Naive thymus-derived CD8-positive, alpha-beta T cell (primary cell): ENCODE data around the gene SCAF1. TPM values are rescaled to one million over a fixed set of nuclear protein-coding genes. Genes with fewer than 3 reads are reported as not detected.
A peak's percentile ranks its signal among the peaks of the same experiment; 100 is the strongest.

Experiments
- ATAC-seq, 2 donors: fragments of 150-1000 bp; cut with Tn5 transposase in 1 of 2; sonication (Bioruptor Pico), chemical (Tn5 transposase) in 1 of 2; 1 replicate in 1 of 2; 2 replicates in 1 of 2; pipeline ENCODE4 v1.10.0; 2021; ENCODE audit warnings: mild to moderate bottlenecking in 2 of 2, moderate library complexity in 2 of 2
- POLR2A ChIA-PET: fragments of 350-600 bp; sonication (Branson Sonifier 250); formaldehyde crosslinking; loops from one replicate; lab custom pipeline; 2021; ENCODE audit warnings: antibody characterized with exemption; lab: Charles Lee
- DNase-seq, 10 donors: peaks; one replicate each; pipeline versions ENCODE4 v3.0.0 to v3.0.0-alpha.2; 2020 to 2022
- H3K27ac Mint-ChIP-seq, 10 donors: one replicate each; pipeline ENCODE4 v1.8.0; 2020 to 2022; ENCODE audit warnings: mild to moderate bottlenecking in 10 of 10, mixed read lengths in 10 of 10, moderate library complexity in 4 of 10, inconsistent platforms in 1 of 10
- H3K27me3 Mint-ChIP-seq, 5 donors: one replicate each; pipeline ENCODE4 v1.8.0; 2021 to 2022; ENCODE audit warnings: mixed read lengths in 5 of 5
- H3K36me3 Mint-ChIP-seq, 3 donors: one replicate each; pipeline ENCODE4 v1.8.0; 2020 to 2022; ENCODE audit warnings: mixed read lengths in 3 of 3, mild to moderate bottlenecking in 2 of 3, inconsistent platforms in 1 of 3
- H3K4me1 Mint-ChIP-seq, 4 donors: one replicate each; pipeline ENCODE4 v1.8.0; 2021 to 2022; ENCODE audit warnings: mixed read lengths in 4 of 4
- H3K4me3 Mint-ChIP-seq, 10 donors: one replicate each; pipeline ENCODE4 v1.8.0; 2020 to 2022; ENCODE audit warnings: mild to moderate bottlenecking in 10 of 10, mixed read lengths in 10 of 10, moderate library complexity in 6 of 10, inconsistent platforms in 1 of 10
- H3K9me3 Mint-ChIP-seq, 9 donors: one replicate each; pipeline ENCODE4 v1.8.0; 2020 to 2022; ENCODE audit warnings: mixed read lengths in 9 of 9, mild to moderate bottlenecking in 3 of 9, inconsistent platforms in 1 of 9, moderate library complexity in 1 of 9
- polyA plus RNA-seq, 3 donors: library from polyadenylated mRNA; unstranded; fragments of 300-500 nt; fragmentation: Illumina TruSeq; gene quantifications; one replicate each; pipeline ENCODE4 v1.2.3, GENCODE V29; 2021
- total RNA-seq, 8 experiments: library from RNA in 2 of 8; stranded (reverse) in 2 of 8; gene quantifications; one replicate each; pipeline ENCODE4 v1.2.3 and lab custom pipeline; 2021 to 2026

The SCAF1 gene
- total RNA-seq (10 to 100 TPM; 51.0 to 62.3 TPM), polyA plus RNA-seq (1 to 10 TPM; 1.1 to 2.5 (median 1.2) TPM), total RNA-seq (lab: John Stamatoyannopoulos, UW) (31.3 to 54.7 (median 50.8) reads per million in 6 experiments)

GRCh38 chr19:49641688-49642491 lies at the start of gene SCAF1:
SCAF1 (plus strand) TSS chr19:49642209; CDS start chr19:49645027, 2,818 bp downstream.
- POLR2A ChIA-PET = interaction anchor here (0.6 to 7.8 kb wide), 20 partner anchors 10 to 307 kb away, joined by 3 to 180 read pairs (median 4); partner anchors contain the start of genes AKT1S1, BCL2L12, CD37 and IRF3
- Mint-ChIP-seq H3K4me3 (peak within 1 kb of the TSS; percentile 87 to 98 (median 95)), H3K27ac (peak within 1 kb of the TSS; percentile 94 to 99 (median 97)), H3K4me1 (peaks cover 47 to 75% (median 63%) of the 10 kb centered on the region in 4 donors), H3K36me3 (peaks cover 0 to 14% (median under 1%) of the 10 kb centered on the region in 3 donors), H3K27me3 (no peaks in the 10 kb centered on the region), H3K9me3 (no peaks in the 10 kb centered on the region)
- peak; percentile 65 to 69 for ATAC-seq
- peak; percentile 96 to 100 (median 99) for DNase-seq

- H3K4me3 Mint-ChIP-seq = peak overlapping the region; percentile 86 to 97 (median 90)
- H3K9me3 Mint-ChIP-seq = no peaks in the 10 kb centered on the region
- H3K27ac Mint-ChIP-seq = peak overlapping the region; percentile 55 to 97 (median 91)
- peak in 4 of 10 donors; percentile 25 to 64 (median 42) for DNase-seq
- no peaks in the 10 kb centered on the region for H3K27me3 Mint-ChIP-seq
- H3K36me3 Mint-ChIP-seq = peaks cover 0 to 18% (median 5%) of the 10 kb centered on the region in 3 donors
- peaks cover 24 to 46% (median 34%) of the 10 kb centered on the region in 4 donors for H3K4me1 Mint-ChIP-seq
- ATAC-seq = no peak
- POLR2A ChIA-PET = interaction anchor here (0.6 to 11.9 kb wide), 15 partner anchors 9 to 367 kb away, joined by 3 to 180 read pairs (median 5); partner anchors contain the start of genes BCL2L12, IRF3, NOSIP and PRRG2
These were observed 49.4 kb upstream of the SCAF1 start for GRCh38 chr19:49592486-49593232.

DNA sequence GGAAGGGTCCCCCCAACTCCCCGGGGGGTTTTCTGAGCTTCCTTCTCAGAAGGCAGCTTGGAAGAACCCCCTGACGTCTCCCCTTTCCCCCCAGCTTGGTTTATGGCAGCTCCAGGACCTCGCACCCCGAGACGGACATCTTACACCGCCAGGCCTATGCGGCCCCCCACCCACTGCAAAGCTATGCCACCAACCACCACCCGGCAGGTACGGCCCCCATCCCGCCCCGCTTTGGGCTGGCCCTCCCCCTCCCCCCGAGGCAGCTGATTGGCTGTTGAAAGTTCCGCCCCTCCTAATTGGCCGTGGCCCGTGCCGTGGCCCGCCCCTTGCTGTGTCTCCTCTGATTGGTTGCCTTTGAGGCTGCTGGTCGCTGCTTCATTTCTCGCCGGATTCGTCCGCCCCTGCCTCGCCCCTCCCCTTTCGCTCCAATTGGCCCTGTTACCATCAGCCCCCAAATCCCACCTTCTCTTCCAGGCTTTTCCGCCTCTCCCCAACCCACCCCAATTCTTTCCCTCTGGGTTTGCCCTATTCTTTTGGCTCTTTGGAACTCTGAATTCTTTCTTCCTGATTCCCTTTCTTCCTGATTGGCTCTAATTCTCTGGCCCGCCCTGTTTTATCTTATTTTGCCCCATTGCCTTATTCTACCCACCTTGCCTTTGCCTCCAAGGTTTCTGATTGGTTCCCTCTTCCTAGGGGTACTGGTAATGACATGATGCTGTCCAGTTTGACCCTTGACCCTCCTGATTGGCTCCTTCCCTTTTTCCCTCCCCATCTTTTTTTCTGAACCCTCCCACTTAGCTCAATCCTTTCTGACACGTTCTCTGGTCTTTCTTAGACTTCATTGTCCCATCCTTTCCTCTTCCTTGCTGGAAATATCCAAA lies 48.5 kb upstream of the SCAF1 start:
- POLR2A ChIA-PET = interaction anchor here (0.5 to 11.9 kb wide), 16 partner anchors 10 to 276 kb away, joined by 3 to 180 read pairs (median 4); partner anchors contain the start of genes BCL2L12, IRF3, NOSIP and PNKP
- H3K36me3 Mint-ChIP-seq = peaks cover 0 to 25% (median 5%) of the 10 kb centered on the region in 3 donors
- H3K27me3 Mint-ChIP-seq = no peaks in the 10 kb centered on the region
- H3K27ac Mint-ChIP-seq = peak overlapping the region; percentile 83 to 97 (median 91)
- no peaks in the 10 kb centered on the region for H3K9me3 Mint-ChIP-seq
- peak overlapping the region; percentile 86 to 97 (median 90) for H3K4me3 Mint-ChIP-seq
- ATAC-seq (peak; percentile 45 to 50), DNase-seq (peak; percentile 85 to 96 (median 90))
- peaks cover 23 to 46% (median 34%) of the 10 kb centered on the region in 4 donors for H3K4me1 Mint-ChIP-seq

DNA sequence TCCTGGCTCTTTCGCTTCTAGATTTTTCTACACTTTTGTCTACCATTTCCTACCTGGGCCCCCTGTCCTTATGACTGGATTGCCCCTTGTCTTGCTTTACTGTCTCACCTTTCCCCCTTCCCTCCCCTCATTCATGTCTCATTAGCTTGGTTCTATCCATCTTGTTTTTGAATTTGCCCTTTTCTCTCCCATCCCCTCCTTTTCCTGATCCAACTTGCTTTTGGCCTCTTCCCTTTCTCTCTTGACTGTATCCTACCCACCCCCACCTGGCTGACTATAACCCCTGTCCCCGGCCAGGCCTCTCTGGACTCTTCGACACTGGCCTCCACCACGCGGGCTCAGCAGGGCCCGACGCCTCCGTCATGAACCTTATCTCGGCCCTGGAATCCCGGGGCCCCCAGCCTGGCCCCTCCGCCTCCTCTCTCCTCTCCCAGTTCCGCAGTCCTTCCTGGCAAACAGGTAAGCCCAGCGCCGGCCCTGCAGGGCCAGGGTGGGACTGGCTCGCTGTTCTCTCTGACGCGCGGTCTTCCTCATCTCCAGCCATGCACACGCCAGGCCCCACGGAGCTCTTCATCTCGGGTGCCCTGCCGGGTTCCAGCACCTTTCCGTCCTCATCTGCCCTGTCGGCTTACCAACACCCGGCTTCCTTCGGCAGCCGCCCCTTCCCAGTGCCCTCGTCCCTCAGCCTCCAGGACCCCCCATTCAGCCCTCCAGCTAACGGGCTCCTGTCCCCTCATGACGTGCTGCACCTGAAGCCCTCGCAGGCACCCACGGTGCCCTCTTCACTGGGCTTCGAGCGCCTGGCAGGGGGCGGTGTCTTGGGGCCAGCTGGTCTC lies 47.6 kb upstream of the SCAF1 start:
- Mint-ChIP-seq H3K4me1 (peaks cover 19 to 38% (median 31%) of the 10 kb centered on the region in 4 donors), H3K4me3 (peak overlapping the region; percentile 76 to 95 (median 88)), H3K9me3 (no peaks in the 10 kb centered on the region), H3K36me3 (peaks cover 0 to 30% (median 5%) of the 10 kb centered on the region in 3 donors), H3K27me3 (no peaks in the 10 kb centered on the region), H3K27ac (peak overlapping the region in 9 of 10 donors; percentile 89 to 97 (median 91))
- ATAC-seq (no peak), DNase-seq (no peak)
- POLR2A ChIA-PET = interaction anchor here (0.5 to 11.9 kb wide), 6 partner anchors 16 to 275 kb away, joined by 3 to 180 read pairs (median 5); partner anchors contain the start of genes BCL2L12, IRF3, RRAS and SCAF1

GRCh38 chr19:49594993-49595818 lies 46.8 kb upstream of the SCAF1 start:
- H3K9me3 Mint-ChIP-seq = no peaks in the 10 kb centered on the region
- DNase-seq (no peak), ATAC-seq (no peak)
- H3K27me3 Mint-ChIP-seq = no peaks in the 10 kb centered on the region
- H3K27ac Mint-ChIP-seq = no peak overlapping the region
- POLR2A ChIA-PET = interaction anchor here (1.0 to 11.9 kb wide), 2 partner anchors 15 to 46 kb away, joined by 3 to 180 read pairs; partner anchors contain the start of genes RRAS and SCAF1
- peak overlapping the region in 2 of 10 donors; percentile 86 to 87 for H3K4me3 Mint-ChIP-seq
- H3K36me3 Mint-ChIP-seq = peaks cover 0 to 34% (median 5%) of the 10 kb centered on the region in 3 donors
- H3K4me1 Mint-ChIP-seq = peaks cover 21 to 36% (median 30%) of the 10 kb centered on the region in 4 donors

GRCh38 chr19:49595819-49596404 lies 46.1 kb upstream of the SCAF1 start:
- Mint-ChIP-seq H3K36me3 (peaks cover 0 to 40% (median 5%) of the 10 kb centered on the region in 3 donors), H3K27me3 (no peaks in the 10 kb centered on the region), H3K9me3 (no peaks in the 10 kb centered on the region), H3K4me1 (peaks cover 23 to 41% (median 32%) of the 10 kb centered on the region in 4 donors), H3K4me3 (no peak overlapping the region), H3K27ac (no peak overlapping the region)
- DNase-seq (no peak), ATAC-seq (no peak)
- POLR2A ChIA-PET = interaction anchor here (1.0 to 11.9 kb wide), 2 partner anchors 14 to 45 kb away, joined by 3 to 180 read pairs; partner anchors contain the start of genes RRAS and SCAF1

DNA sequence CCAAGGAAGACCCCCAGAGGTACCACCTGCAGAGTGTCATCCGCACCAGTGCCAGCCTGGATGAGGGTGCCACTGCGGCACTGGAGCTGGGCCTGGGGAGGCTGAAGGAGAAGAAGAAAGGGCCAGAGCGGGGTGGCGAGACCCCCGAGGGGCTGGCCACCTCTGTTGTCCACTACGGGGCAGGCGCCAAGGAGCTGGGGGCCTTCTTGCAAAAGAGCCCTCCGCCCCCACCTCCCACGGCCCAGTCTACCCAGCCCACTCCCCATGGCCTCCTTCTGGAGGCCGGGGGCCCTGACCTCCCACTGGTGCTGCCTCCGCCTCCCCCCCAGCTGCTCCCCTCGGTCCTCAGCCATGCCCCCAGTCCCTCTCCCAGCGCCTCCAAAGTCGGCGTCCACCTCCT lies 45.6 kb upstream of the SCAF1 start:
- DNase-seq = no peak
- H3K9me3 Mint-ChIP-seq = no peaks in the 10 kb centered on the region
- no peaks in the 10 kb centered on the region for H3K27me3 Mint-ChIP-seq
- no peak for ATAC-seq
- POLR2A ChIA-PET = interaction anchor here (11.9 kb wide), 1 partner anchor 45 kb away, joined by 180 read pairs; the partner anchor contains the start of genes RRAS and SCAF1
- H3K36me3 Mint-ChIP-seq = peaks cover 0 to 44% (median 5%) of the 10 kb centered on the region in 3 donors
- H3K4me1 Mint-ChIP-seq = peaks cover 26 to 43% (median 33%) of the 10 kb centered on the region in 4 donors
- H3K4me3 Mint-ChIP-seq = no peak overlapping the region
- H3K27ac Mint-ChIP-seq = no peak overlapping the region

DNA sequence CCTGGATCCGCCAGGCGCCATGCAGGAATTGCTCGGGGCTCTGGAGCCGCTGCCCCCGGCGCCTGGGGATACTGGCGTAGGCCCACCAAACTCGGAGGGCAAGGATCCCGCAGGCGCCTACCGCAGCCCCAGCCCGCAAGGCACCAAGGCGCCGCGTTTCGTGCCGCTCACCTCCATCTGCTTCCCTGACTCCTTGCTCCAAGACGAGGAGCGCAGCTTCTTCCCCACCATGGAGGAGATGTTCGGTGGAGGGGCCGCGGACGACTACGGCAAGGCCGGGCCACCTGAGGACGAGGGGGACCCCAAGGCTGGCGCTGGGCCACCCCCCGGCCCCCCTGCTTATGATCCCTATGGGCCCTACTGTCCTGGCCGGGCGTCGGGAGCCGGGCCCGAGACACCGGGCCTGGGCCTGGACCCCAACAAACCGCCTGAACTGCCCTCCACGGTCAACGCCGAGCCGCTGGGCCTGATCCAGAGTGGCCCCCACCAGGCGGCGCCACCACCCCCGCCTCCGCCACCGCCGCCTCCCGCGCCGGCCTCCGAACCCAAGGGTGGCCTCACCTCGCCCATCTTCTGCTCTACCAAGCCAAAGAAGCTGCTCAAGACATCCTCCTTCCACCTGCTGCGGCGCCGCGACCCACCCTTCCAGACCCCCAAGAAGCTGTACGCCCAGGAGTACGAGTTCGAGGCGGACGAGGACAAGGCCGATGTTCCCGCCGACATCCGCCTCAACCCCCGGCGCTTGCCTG lies 44.9 kb upstream of the SCAF1 start:
- POLR2A ChIA-PET = interaction anchor here (11.9 kb wide), 1 partner anchor 44 kb away, joined by 180 read pairs; the partner anchor contains the start of genes RRAS and SCAF1
- DNase-seq (no peak), ATAC-seq (no peak)
- H3K27ac Mint-ChIP-seq = no peak overlapping the region
- no peak overlapping the region for H3K4me3 Mint-ChIP-seq
- peaks cover 26 to 44% (median 34%) of the 10 kb centered on the region in 4 donors for H3K4me1 Mint-ChIP-seq
- H3K36me3 Mint-ChIP-seq = peaks cover 0 to 50% (median 5%) of the 10 kb centered on the region in 3 donors
- no peaks in the 10 kb centered on the region for H3K27me3 Mint-ChIP-seq
- no peaks in the 10 kb centered on the region for H3K9me3 Mint-ChIP-seq

GRCh38 chr19:49597703-49597974 lies 44.4 kb upstream of the SCAF1 start:
- Mint-ChIP-seq H3K9me3 (no peaks in the 10 kb centered on the region), H3K4me3 (no peak overlapping the region), H3K27me3 (no peaks in the 10 kb centered on the region), H3K36me3 (peaks cover 0 to 55% (median 5%) of the 10 kb centered on the region in 3 donors), H3K4me1 (peaks cover 21 to 44% (median 31%) of the 10 kb centered on the region in 4 donors), H3K27ac (no peak overlapping the region)
- ATAC-seq (no peak), DNase-seq (no peak)
- POLR2A ChIA-PET = interaction anchor here (11.9 kb wide), 1 partner anchor 43 kb away, joined by 180 read pairs; the partner anchor contains the start of genes RRAS and SCAF1
